Astrocyte (in vitro differentiated cells and primary cell): ENCODE measurements around the gene SPRR4.

Source experiments
- EZH2 ChIP-seq: IDR thresholded peaks from 2 replicates; pipeline ENCODE4 v1.6.1; 2012; ENCODE audit warnings: mild to moderate bottlenecking, low read length, inconsistent platforms; ENCODE audit not compliant: insufficient read depth
- TF ChIP-seq, protein P1 (sequence below): IDR thresholded peaks from 2 replicates; pipeline ENCODE4 v1.5.1; 2011; ENCODE audit warnings: low read depth, mild to moderate bottlenecking, inconsistent platforms, low read length, moderate library complexity; ENCODE audit not compliant: insufficient read depth

DNA sequence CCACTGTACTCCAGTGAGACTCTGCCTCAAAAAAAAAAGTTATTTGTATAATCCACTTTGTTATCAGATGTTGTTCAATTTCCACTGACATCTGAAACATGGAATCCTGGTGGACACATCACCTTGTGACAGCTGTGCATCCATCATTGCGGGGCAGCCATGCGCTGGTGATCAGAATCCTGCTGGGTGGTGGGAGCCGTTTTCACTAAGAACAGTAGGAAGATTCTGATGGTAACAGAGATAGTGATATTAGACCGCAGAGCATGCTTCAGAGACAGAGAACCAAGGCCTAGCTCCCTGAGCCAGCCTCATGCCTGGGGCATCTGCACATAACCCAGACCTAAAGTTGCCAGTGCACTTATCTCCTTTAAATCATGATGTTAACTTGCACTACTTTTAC, 28.0 kb downstream of the SPRR4 start:
- TF ChIP-seq, protein P1, sequence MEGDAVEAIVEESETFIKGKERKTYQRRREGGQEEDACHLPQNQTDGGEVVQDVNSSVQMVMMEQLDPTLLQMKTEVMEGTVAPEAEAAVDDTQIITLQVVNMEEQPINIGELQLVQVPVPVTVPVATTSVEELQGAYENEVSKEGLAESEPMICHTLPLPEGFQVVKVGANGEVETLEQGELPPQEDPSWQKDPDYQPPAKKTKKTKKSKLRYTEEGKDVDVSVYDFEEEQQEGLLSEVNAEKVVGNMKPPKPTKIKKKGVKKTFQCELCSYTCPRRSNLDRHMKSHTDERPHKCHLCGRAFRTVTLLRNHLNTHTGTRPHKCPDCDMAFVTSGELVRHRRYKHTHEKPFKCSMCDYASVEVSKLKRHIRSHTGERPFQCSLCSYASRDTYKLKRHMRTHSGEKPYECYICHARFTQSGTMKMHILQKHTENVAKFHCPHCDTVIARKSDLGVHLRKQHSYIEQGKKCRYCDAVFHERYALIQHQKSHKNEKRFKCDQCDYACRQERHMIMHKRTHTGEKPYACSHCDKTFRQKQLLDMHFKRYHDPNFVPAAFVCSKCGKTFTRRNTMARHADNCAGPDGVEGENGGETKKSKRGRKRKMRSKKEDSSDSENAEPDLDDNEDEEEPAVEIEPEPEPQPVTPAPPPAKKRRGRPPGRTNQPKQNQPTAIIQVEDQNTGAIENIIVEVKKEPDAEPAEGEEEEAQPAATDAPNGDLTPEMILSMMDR, result no peak
- TF ChIP-seq EZH2, result no peak
